Measurements from ENCODE around the gene TERT.

TERT gene

GRCh38 chr5:1336749-1337488, 42.1 kb upstream of the TERT start:
- no peaks in the 10 kb centered on the region for H3K9me3 ChIP-seq (ENCODE audit: insufficient read depth, low read depth, low read length)
- H3K4me1 ChIP-seq (ENCODE audit: insufficient read depth, low read length, poor library complexity, severe bottlenecking) = peaks cover 14% of the 10 kb centered on the region
- H3K9ac ChIP-seq (ENCODE audit: low read depth, low read length, poor library complexity, severe bottlenecking) = no peak overlapping the region
- no peak overlapping the region for H3K4me2 ChIP-seq (ENCODE audit: low read depth, low read length, poor library complexity, severe bottlenecking)
- H3K36me3 ChIP-seq (ENCODE audit: insufficient read depth, low read length) = peaks cover 89% of the 10 kb centered on the region
- TF ChIP-seq EZH2phosphoT487 (IDR thresholded peaks at IDR 0.05; ENCODE audit: borderline replicate concordance) = no peak
- no peak for TF ChIP-seq CTCF (conservative IDR thresholded peaks at IDR 0.05; ENCODE audit: low read length)
- H3K79me2 ChIP-seq (ENCODE audit: insufficient read depth, low read length) = peaks cover 70% of the 10 kb centered on the region
- no peak overlapping the region for H2AFZ ChIP-seq (ENCODE audit: low read length)
- H3K9me2 ChIP-seq (replicated peaks; ENCODE audit: low read depth, low read length) = no peaks in the 10 kb centered on the region
- H4K20me1 ChIP-seq (ENCODE audit: insufficient read depth, low read length, poor library complexity, severe bottlenecking) = peaks cover 61% of the 10 kb centered on the region
- H3K27me3 ChIP-seq (ENCODE audit: insufficient read depth, low read length, poor library complexity, severe bottlenecking) = no peaks in the 10 kb centered on the region
- no peak overlapping the region for H3K4me3 ChIP-seq (ENCODE audit: low read length, poor library complexity, severe bottlenecking)
- H3F3A ChIP-seq (ENCODE audit: low read depth) = peaks cover 7% of the 10 kb centered on the region; the same call in 1 of the 2 replicates

- Histone ChIP-seq H3K9ac (ENCODE audit: low read depth, low read length, poor library complexity, severe bottlenecking) (no peak overlapping the region), H3K4me2 (ENCODE audit: low read depth, low read length, poor library complexity, severe bottlenecking) (no peak overlapping the region), H2AFZ (ENCODE audit: low read length) (no peak overlapping the region), H3F3A (ENCODE audit: low read depth) (peaks cover 7% of the 10 kb centered on the region; the same call in 1 of the 2 replicates), H3K79me2 (ENCODE audit: insufficient read depth, low read length) (peaks cover 64% of the 10 kb centered on the region), H4K20me1 (ENCODE audit: insufficient read depth, low read length, poor library complexity, severe bottlenecking) (peaks cover 54% of the 10 kb centered on the region), H3K27me3 (ENCODE audit: insufficient read depth, low read length, poor library complexity, severe bottlenecking) (no peaks in the 10 kb centered on the region), H3K4me3 (ENCODE audit: low read length, poor library complexity, severe bottlenecking) (no peak overlapping the region), H3K36me3 (ENCODE audit: insufficient read depth, low read length) (peaks cover 89% of the 10 kb centered on the region), H3K9me2 (replicated peaks; ENCODE audit: low read depth, low read length) (no peaks in the 10 kb centered on the region), H3K9me3 (ENCODE audit: insufficient read depth, low read depth, low read length) (no peaks in the 10 kb centered on the region), H3K4me1 (ENCODE audit: insufficient read depth, low read length, poor library complexity, severe bottlenecking) (peaks cover 6% of the 10 kb centered on the region)
- TF ChIP-seq CTCF (conservative IDR thresholded peaks at IDR 0.05; ENCODE audit: low read length) = no peak
- no peak for TF ChIP-seq EZH2phosphoT487 (IDR thresholded peaks at IDR 0.05; ENCODE audit: borderline replicate concordance)
These were observed 41.3 kb upstream of the TERT start for GRCh38 chr5:1336106-1336561.

GRCh38 chr5:1335540-1336095, 40.8 kb upstream of the TERT start:
- Histone ChIP-seq H3K4me3 (ENCODE audit: low read length, poor library complexity, severe bottlenecking) (no peak overlapping the region), H3K9ac (ENCODE audit: low read depth, low read length, poor library complexity, severe bottlenecking) (no peak overlapping the region), H3K27me3 (ENCODE audit: insufficient read depth, low read length, poor library complexity, severe bottlenecking) (no peaks in the 10 kb centered on the region), H3K4me2 (ENCODE audit: low read depth, low read length, poor library complexity, severe bottlenecking) (no peak overlapping the region), H3F3A (ENCODE audit: low read depth) (peaks cover 7% of the 10 kb centered on the region; the same call in 1 of the 2 replicates), H3K9me2 (replicated peaks; ENCODE audit: low read depth, low read length) (no peaks in the 10 kb centered on the region), H3K36me3 (ENCODE audit: insufficient read depth, low read length) (peaks cover 89% of the 10 kb centered on the region), H3K4me1 (ENCODE audit: insufficient read depth, low read length, poor library complexity, severe bottlenecking) (peaks cover 5% of the 10 kb centered on the region), H2AFZ (ENCODE audit: low read length) (no peak overlapping the region), H3K79me2 (ENCODE audit: insufficient read depth, low read length) (peaks cover 62% of the 10 kb centered on the region; the same call in 1 of the 2 replicates), H4K20me1 (ENCODE audit: insufficient read depth, low read length, poor library complexity, severe bottlenecking) (peaks cover 55% of the 10 kb centered on the region), H3K9me3 (ENCODE audit: insufficient read depth, low read depth, low read length) (no peaks in the 10 kb centered on the region)
- TF ChIP-seq EZH2phosphoT487 (IDR thresholded peaks at IDR 0.05; ENCODE audit: borderline replicate concordance) (no peak), CTCF (conservative IDR thresholded peaks at IDR 0.05; ENCODE audit: low read length) (no peak)
